GM23338 (cell line): ENCODE data around the gene MAPT. TPM values are rescaled to one million over a fixed set of nuclear protein-coding genes. Genes with fewer than 3 reads are reported as not detected.

Source experiments
- ATAC-seq: fragments of 200-7000 bp; cut with Tn5 transposase; 3 replicates; pipeline ENCODE4 v1.9.1; 2020
- DNase-seq: peaks from one replicate; pipeline ENCODE4 v3.0.0-alpha.2; 2015; ENCODE audit warnings: low spot score
- H2AFZ ChIP-seq: fragments of 200-600 bp; sonication (generic); 2 replicates; pipeline ENCODE4 v1.8.0; 2016; ENCODE audit warnings: antibody characterized with exemption, mild to moderate bottlenecking, moderate library complexity
- H3F3A ChIP-seq: fragments of 200-600 bp; sonication (generic); replicated peaks from 2 replicates; pipeline ENCODE4 v1.8.0; 2017; ENCODE audit warnings: antibody characterized with exemption, mixed run types, low read depth
- H3K27ac ChIP-seq: fragments of 200-600 bp; sonication (generic); 2 replicates; pipeline ENCODE4 v1.6.1; 2016; ENCODE audit warnings: low read depth
- H3K27me3 ChIP-seq: fragments of 200-600 bp; sonication (generic); 2 replicates; pipeline ENCODE4 v1.8.0; 2016; ENCODE audit warnings: mild to moderate bottlenecking, mixed run types, moderate library complexity; ENCODE audit not compliant: insufficient read depth
- H3K36me3 ChIP-seq: fragments of 200-600 bp; sonication (generic); 2 replicates; pipeline ENCODE4 v1.8.0; 2016; ENCODE audit warnings: mild to moderate bottlenecking; ENCODE audit not compliant: insufficient read depth
- H3K4me1 ChIP-seq: fragments of 200-600 bp; sonication (generic); 2 replicates; pipeline ENCODE4 v1.8.0; 2016; ENCODE audit warnings: mild to moderate bottlenecking, moderate library complexity; ENCODE audit not compliant: insufficient read depth
- H3K4me2 ChIP-seq: fragments of 200-600 bp; sonication (generic); 2 replicates; pipeline ENCODE4 v1.7.1; 2017; ENCODE audit warnings: mixed run types
- H3K4me3 ChIP-seq: fragments of 200-600 bp; sonication (generic); 2 replicates; pipeline ENCODE4 v1.6.1; 2016; ENCODE audit warnings: mixed run types
- H3K79me2 ChIP-seq: fragments of 200-600 bp; sonication (generic); replicated peaks from 2 replicates; pipeline ENCODE4 v1.8.0; 2017; ENCODE audit warnings: mild to moderate bottlenecking; ENCODE audit not compliant: insufficient read depth
- H3K9me2 ChIP-seq: fragments of 200-600 bp; sonication (generic); 2 replicates; pipeline ENCODE4 v1.8.0; 2017; ENCODE audit not compliant: insufficient read depth
- H4K20me1 ChIP-seq: fragments of 200-600 bp; sonication (generic); replicated peaks from 2 replicates; pipeline ENCODE4 v1.8.0; 2017; ENCODE audit warnings: mild to moderate bottlenecking; ENCODE audit not compliant: insufficient read depth
- H3K27ac Mint-ChIP-seq: 2 replicates; pipeline ENCODE4 v1.8.0; 2020; ENCODE audit warnings: inconsistent platforms, mild to moderate bottlenecking, moderate library complexity, mixed read lengths
- H3K27me3 Mint-ChIP-seq: 3 replicates; pipeline ENCODE4 v1.8.0; 2022; ENCODE audit warnings: low read depth, mild to moderate bottlenecking, moderate library complexity, mixed read lengths, inconsistent platforms; ENCODE audit not compliant: insufficient read depth, poor library complexity
- H3K36me3 Mint-ChIP-seq: 3 replicates; pipeline ENCODE4 v1.8.0; 2021; ENCODE audit warnings: low read depth, mild to moderate bottlenecking, inconsistent platforms, moderate library complexity, mixed read lengths
- H3K4me1 Mint-ChIP-seq: 3 replicates; pipeline ENCODE4 v1.8.0; 2020; ENCODE audit warnings: mild to moderate bottlenecking, inconsistent platforms, mixed read lengths
- H3K4me3 Mint-ChIP-seq: 3 replicates; pipeline ENCODE4 v1.8.0; 2021; ENCODE audit warnings: moderate library complexity, mild to moderate bottlenecking, inconsistent platforms, mixed read lengths
- H3K9me3 Mint-ChIP-seq: 3 replicates; pipeline ENCODE4 v1.8.0; 2020; ENCODE audit warnings: moderate library complexity, mild to moderate bottlenecking, inconsistent platforms, mixed read lengths
- CREB1 ChIP-seq: fragments of 250-450 bp; sonication (Bioruptor Pico); IDR thresholded peaks from 2 replicates; pipeline ENCODE4 v1.5.0; 2020; ENCODE audit warnings: low read depth, mild to moderate bottlenecking, moderate library complexity
- CTCF ChIP-seq, 2 experiments: fragments of 200-600 bp in 1 of 2; sonication (generic) in 1 of 2; conservative IDR thresholded peaks; 2 replicates each; pipeline versions ENCODE4 v1.5.1 to v1.6.1; 2016 to 2017; ENCODE audit warnings: antibody characterized with exemption in 2 of 2, low read depth in 2 of 2, mild to moderate bottlenecking in 2 of 2, moderate library complexity in 1 of 2
- EZH2 ChIP-seq: fragments of 200-600 bp; sonication (generic); IDR thresholded peaks from one replicate; pipeline ENCODE4 v1.8.0; 2017; ENCODE audit warnings: antibody characterized with exemption, mild to moderate bottlenecking, low read depth; ENCODE audit not compliant: unreplicated experiment
- EZH2phosphoT487 ChIP-seq: fragments of 200-600 bp; sonication (generic); IDR thresholded peaks from one replicate; pipeline ENCODE4 v1.8.1; 2018; ENCODE audit warnings: antibody characterized with exemption; ENCODE audit not compliant: unreplicated experiment
- JUNB ChIP-seq: IDR thresholded peaks from one replicate; pipeline ENCODE4 v1.6.1; 2016; ENCODE audit warnings: antibody characterized with exemption; ENCODE audit not compliant: unreplicated experiment
- NANOG ChIP-seq: IDR thresholded peaks from 2 replicates; pipeline ENCODE4 v1.6.1; 2016; ENCODE audit warnings: antibody characterized with exemption, borderline replicate concordance
- POLR2AphosphoS5 ChIP-seq: IDR thresholded peaks from 2 replicates; pipeline ENCODE4 v1.6.1; 2016; ENCODE audit warnings: antibody characterized with exemption, low read depth
- REST ChIP-seq: IDR thresholded peaks from one replicate; pipeline ENCODE4 v1.6.1; 2018; ENCODE audit warnings: antibody characterized with exemption; ENCODE audit not compliant: unreplicated experiment
- STAT1 ChIP-seq: IDR thresholded peaks from one replicate; pipeline ENCODE4 v1.6.1; 2016; ENCODE audit warnings: antibody characterized with exemption; ENCODE audit not compliant: unreplicated experiment
- ZNF114 ChIP-seq: fragments of 250-450 bp; sonication (Bioruptor Pico); IDR thresholded peaks from 2 replicates; pipeline ENCODE4 v1.5.0; 2020; ENCODE audit warnings: mild to moderate bottlenecking, moderate library complexity
- ZNF331 ChIP-seq: fragments of 250-450 bp; sonication (Bioruptor Pico); IDR thresholded peaks from 2 replicates; pipeline ENCODE4 v1.5.0; 2020; ENCODE audit warnings: low read depth, mild to moderate bottlenecking, moderate library complexity
- ZNF462 ChIP-seq: fragments of 250-450 bp; sonication (Bioruptor Pico); IDR thresholded peaks from 2 replicates; pipeline ENCODE4 v1.5.0; 2020; ENCODE audit warnings: mild to moderate bottlenecking, moderate library complexity
- polyA plus RNA-seq: library from polyadenylated mRNA; unstranded; fragments of >200 nt; fragmentation: Nextera tagmentation; extraction: Ambion mirVana; gene quantifications from 2 replicates; pipeline ENCODE4 v1.2.1, GENCODE V29; 2016
- total RNA-seq: library from RNA; depleted of rRNA; stranded (reverse); fragments of >200 nt; shearing (Covaris generic); gene quantifications from 2 replicates; pipeline ENCODE4 v1.2.3, GENCODE V29; 2014
- TF ChIP-seq, protein P1 (sequence below): IDR thresholded peaks from 2 replicates; pipeline ENCODE4 v1.6.1; 2016; ENCODE audit warnings: antibody characterized with exemption

The MAPT gene
- total and polyA plus RNA-seq, 2 experiments from 2014 or later, result 1.1 to 2.1 TPM

DNA sequence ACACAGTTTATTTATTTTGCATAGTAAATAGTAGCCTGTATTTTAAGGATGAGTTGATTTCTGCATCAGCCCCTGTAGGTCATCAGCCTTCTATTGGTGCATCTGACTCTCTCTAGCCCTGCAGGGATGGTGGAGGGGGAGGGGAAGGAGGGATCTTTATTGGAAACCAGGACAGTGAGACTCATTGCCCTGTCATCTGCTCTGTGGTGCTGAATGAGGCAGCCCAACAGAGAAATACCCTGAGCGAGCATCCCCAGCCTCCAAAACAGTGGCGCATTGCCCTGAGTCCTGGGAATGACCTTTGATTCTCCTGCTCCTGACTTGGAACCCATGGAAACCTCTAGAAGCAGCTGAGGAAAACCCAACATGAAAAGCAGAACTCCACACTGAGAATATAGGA, 59.2 kb downstream of the MAPT start:
- H3K9me3 Mint-ChIP-seq, result no peaks in the 10 kb centered on the region
- peaks cover 13% of the 10 kb centered on the region for H3K27me3 ChIP-seq
- no peak for TF ChIP-seq STAT1
- TF ChIP-seq JUNB, result no peak
- no peak for TF ChIP-seq EZH2
- no peak for TF ChIP-seq EZH2phosphoT487
- TF ChIP-seq NANOG, result no peak
- no peak for TF ChIP-seq ZNF114 (CRISPR knock-in tag)
- TF ChIP-seq CREB1 (CRISPR knock-in tag), result no peak
- no peak for TF ChIP-seq REST
- no peak for TF ChIP-seq POLR2AphosphoS5
- TF ChIP-seq, protein P1, sequence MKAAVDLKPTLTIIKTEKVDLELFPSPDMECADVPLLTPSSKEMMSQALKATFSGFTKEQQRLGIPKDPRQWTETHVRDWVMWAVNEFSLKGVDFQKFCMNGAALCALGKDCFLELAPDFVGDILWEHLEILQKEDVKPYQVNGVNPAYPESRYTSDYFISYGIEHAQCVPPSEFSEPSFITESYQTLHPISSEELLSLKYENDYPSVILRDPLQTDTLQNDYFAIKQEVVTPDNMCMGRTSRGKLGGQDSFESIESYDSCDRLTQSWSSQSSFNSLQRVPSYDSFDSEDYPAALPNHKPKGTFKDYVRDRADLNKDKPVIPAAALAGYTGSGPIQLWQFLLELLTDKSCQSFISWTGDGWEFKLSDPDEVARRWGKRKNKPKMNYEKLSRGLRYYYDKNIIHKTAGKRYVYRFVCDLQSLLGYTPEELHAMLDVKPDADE, result no peak
- no peak for TF ChIP-seq ZNF331 (CRISPR knock-in tag)
- TF ChIP-seq CTCF (conservative IDR thresholded peaks at IDR 0.05; ENCODE audit: low read depth in 2 of 2), result no peak
- TF ChIP-seq ZNF462 (CRISPR knock-in tag), result no peak
- no peak for DNase-seq
- H3K79me2 ChIP-seq, result no peaks in the 10 kb centered on the region
- peaks cover 9% of the 10 kb centered on the region for H3K27me3 Mint-ChIP-seq
- no peak overlapping the region for H3K4me3 Mint-ChIP-seq
- H3K4me1 Mint-ChIP-seq, result peaks cover 18% of the 10 kb centered on the region
- H3K4me3 ChIP-seq, result no peak overlapping the region
- H4K20me1 ChIP-seq, result no peaks in the 10 kb centered on the region
- no peak overlapping the region for H3K27ac ChIP-seq
- H3F3A ChIP-seq, result no peaks in the 10 kb centered on the region
- H3K27ac Mint-ChIP-seq, result no peak overlapping the region
- no peaks in the 10 kb centered on the region for H3K36me3 ChIP-seq
- no peaks in the 10 kb centered on the region for H3K9me2 ChIP-seq
- ATAC-seq, result no peak
- no peak overlapping the region for H2AFZ ChIP-seq
- no peaks in the 10 kb centered on the region for H3K36me3 Mint-ChIP-seq
- peaks cover 11% of the 10 kb centered on the region for H3K4me1 ChIP-seq
- no peak overlapping the region for H3K4me2 ChIP-seq
